Activated CD8-positive, alpha-beta memory T cell treated with anti-CD3 and anti-CD28 coated beads, Interleukin-2, amount 50 U/mL, for 48 hours (primary cell): ENCODE data around the gene DHRS12.
"Not testable (repeated sequence)": the region's sequence is repeated elsewhere in the genome, so short reads cannot be mapped to it uniquely, and the experiment has no call there.

ENCODE experiments used
- DNase-seq: peaks from one replicate; pipeline ENCODE4 v3.0.0-alpha.2; 2020

The DHRS12 gene

GRCh38 chr13:51827254-51827653 lies 23.3 kb upstream of the DHRS12 start:
- no peak for DNase-seq

GRCh38 chr13:51826606-51827005 lies 22.6 kb upstream of the DHRS12 start:
- DNase-seq, result no peak

GRCh38 chr13:51825681-51826254 lies 21.8 kb upstream of the DHRS12 start:
- DNase-seq, result no peak

GRCh38 chr13:51825165-51825592 lies 21.2 kb upstream of the DHRS12 start:
- DNase-seq, result no peak

- DNase-seq, result not testable (repeated sequence)
Observed at GRCh38 chr13:51824712-51825111, 20.7 kb upstream of the DHRS12 start.

GRCh38 chr13:51823863-51824262 lies 19.9 kb upstream of the DHRS12 start:
- no peak for DNase-seq

- DNase-seq, result no peak
Observed at GRCh38 chr13:51823359-51823758, 19.4 kb upstream of the DHRS12 start.

- no peak for DNase-seq
Observed at GRCh38 chr13:51822106-51822815, 18.3 kb upstream of the DHRS12 start.

GRCh38 chr13:51821606-51822005 lies 17.6 kb upstream of the DHRS12 start:
- DNase-seq, result no peak

- DNase-seq, result no peak
Observed at GRCh38 chr13:51820016-51820597, 16.1 kb upstream of the DHRS12 start.

GRCh38 chr13:51819544-51819943 lies 15.6 kb upstream of the DHRS12 start:
- no peak for DNase-seq

- no peak for DNase-seq
Observed at GRCh38 chr13:51818781-51819511, 15.0 kb upstream of the DHRS12 start.

GRCh38 chr13:51818276-51818675 lies 14.3 kb upstream of the DHRS12 start:
- DNase-seq, result no peak

GRCh38 chr13:51817717-51818116 lies 13.8 kb upstream of the DHRS12 start:
- DNase-seq, result no peak

GRCh38 chr13:51816604-51817249 lies 12.8 kb upstream of the DHRS12 start:
- DNase-seq, result no peak

- no peak for DNase-seq
Observed at GRCh38 chr13:51815848-51816247, 11.9 kb upstream of the DHRS12 start.

GRCh38 chr13:51814825-51815650 lies 11.1 kb upstream of the DHRS12 start:
- peak; percentile 82 for DNase-seq

- DNase-seq, result no peak
Observed at GRCh38 chr13:51814071-51814470, 10.1 kb upstream of the DHRS12 start.

- DNase-seq, result no peak
Observed at GRCh38 chr13:51811920-51812451, 8.0 kb upstream of the DHRS12 start.

- DNase-seq, result no peak
Observed at GRCh38 chr13:51811046-51811445, 7.1 kb upstream of the DHRS12 start.

- no peak for DNase-seq
Observed at GRCh38 chr13:51808811-51809210, 4.8 kb upstream of the DHRS12 start.

GRCh38 chr13:51807041-51807440 lies 3.1 kb upstream of the DHRS12 start:
- no peak for DNase-seq
